Stomach (tissue), 9 donors: ENCODE results near the gene CHIC2. TPM values are rescaled to one million over a fixed set of nuclear protein-coding genes. Genes with fewer than 3 reads are reported as not detected.

ENCODE experiments used
- DNase-seq, 2 donors: peaks; one replicate each; pipeline versions ENCODE4 v3.0.0 to v3.0.0-alpha.2; 2013 to 2019
- H3K27ac ChIP-seq, 5 donors: fragments of 200-600 bp in 4 of 5; sonication (generic) in 4 of 5; one replicate each; pipeline ENCODE4 v1.5.1; 2013 to 2019; ENCODE audit warnings: mild to moderate bottlenecking in 1 of 5, moderate library complexity in 1 of 5
- H3K27me3 ChIP-seq, 3 donors: fragments of 200-600 bp; sonication (generic); one replicate each; pipeline ENCODE4 v1.5.1; 2017 to 2019; ENCODE audit warnings: mixed run types in 1 of 3
- H3K36me3 ChIP-seq, 4 donors: fragments of 200-600 bp; sonication (generic); 1 replicate in 3 of 4; 2 replicates in 1 of 4; pipeline ENCODE4 v1.5.1; 2016 to 2019
- H3K4me1 ChIP-seq, 4 donors: fragments of 200-600 bp; sonication (generic); one replicate each; pipeline ENCODE4 v1.5.1; 2016 to 2019
- H3K4me3 ChIP-seq, 4 donors: fragments of 200-600 bp; sonication (generic) in 3 of 4; one replicate each; pipeline ENCODE4 v1.5.1; 2016 to 2019; ENCODE audit warnings: mild to moderate bottlenecking in 1 of 4
- H3K9me3 ChIP-seq, 4 donors: fragments of 200-600 bp; sonication (generic); one replicate each; pipeline ENCODE4 v1.5.1; 2016 to 2019
- EP300 ChIP-seq: sonication (generic); formaldehyde crosslinking; IDR thresholded peaks from one replicate; pipeline ENCODE4 v1.6.1; 2017; ENCODE audit warnings: antibody characterized with exemption
- POLR2A ChIP-seq, 4 donors: fragments of 450-650 bp; IDR thresholded peaks; one replicate each; pipeline ENCODE4 v1.6.1; 2016; ENCODE audit warnings: antibody characterized with exemption in 4 of 4, control low read depth in 2 of 4, mild to moderate bottlenecking in 1 of 4, moderate library complexity in 1 of 4
- POLR2AphosphoS5 ChIP-seq, 3 donors: sonication (generic); formaldehyde crosslinking; IDR thresholded peaks; one replicate each; pipeline ENCODE4 v1.6.1; 2016; ENCODE audit warnings: antibody characterized with exemption in 3 of 3
- WGBS, 5 donors: extraction: QIAGEN DNeasy Blood & Tissue Kit in 3 of 5; methylation state at CpG; one replicate each; pipeline versions ENCODE4 v1.1.5 to v1.1.7; 2013 to 2018; 5-methylcytosine and 5-hydroxymethylcytosine counted together
- intact Hi-C: fragments of 100-400 bp; cut with DNase I; formaldehyde crosslinking; loops from one replicate; pipeline ENCODE4 v1.15.1; 2023; ENCODE audit warnings: low total_unique reads
- polyA plus RNA-seq, 3 donors: library from polyadenylated mRNA; stranded (reverse); fragments of 200-250 nt; gene quantifications; one replicate each; pipeline ENCODE4 v1.2.3, GENCODE V29; 2013
- total RNA-seq, 5 donors: library from RNA; depleted of rRNA; stranded (reverse); fragments of >200 nt; gene quantifications; one replicate each; pipeline versions ENCODE4 v1.1.0 to v1.2.3, GENCODE V29; 2014 to 2016
- TF ChIP-seq, protein P1 (sequence below), 7 experiments: fragments of 450-650 bp in 4 of 7; fragments of 200-600 bp in 3 of 7; sonication (generic) in 3 of 7; IDR thresholded peaks; one replicate each; pipeline ENCODE4 v1.5.1; 2016 to 2019; ENCODE audit warnings: antibody characterized with exemption in 7 of 7, control low read depth in 2 of 7, mild to moderate bottlenecking in 1 of 7
- donor health status: healthy with polysubstance abuse.
- donor health status: Bipolar disorder and iron deficiency.
- donor health status: healthy.

The CHIC2 gene
- total and polyA plus RNA-seq, 8 donors = 9.8 to 128 (median 27.2) TPM

DNA sequence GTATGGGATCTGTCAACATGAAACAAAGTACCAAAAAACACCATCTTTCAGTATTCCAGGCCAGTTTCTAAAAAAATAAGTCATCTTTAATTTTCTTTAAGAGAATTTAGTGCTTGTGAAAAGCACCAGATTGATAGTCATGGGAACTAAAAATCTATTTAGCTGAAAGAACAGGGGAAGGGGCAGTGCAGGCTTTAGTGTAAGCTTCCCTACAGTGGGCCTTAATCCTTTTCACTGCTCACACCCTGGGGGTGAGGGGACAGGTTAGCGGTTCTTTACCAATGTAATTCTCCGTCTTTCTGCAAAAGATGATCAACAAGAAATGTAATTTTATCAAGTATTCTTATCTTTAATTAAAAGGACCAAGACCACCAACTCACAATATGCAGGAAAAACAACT is 47.1 kb downstream of the CHIC2 start:
- 92 to 98% (median 97%) methylated on average over 2 of the region's 2 CpGs for WGBS, 5 donors

GRCh38 chr4:54016504-54016903 is 47.9 kb downstream of the CHIC2 start:
- TF ChIP-seq EP300 = no peak
- no peak for TF ChIP-seq POLR2A (IDR thresholded peaks at IDR 0.05)
- TF ChIP-seq, protein P1, sequence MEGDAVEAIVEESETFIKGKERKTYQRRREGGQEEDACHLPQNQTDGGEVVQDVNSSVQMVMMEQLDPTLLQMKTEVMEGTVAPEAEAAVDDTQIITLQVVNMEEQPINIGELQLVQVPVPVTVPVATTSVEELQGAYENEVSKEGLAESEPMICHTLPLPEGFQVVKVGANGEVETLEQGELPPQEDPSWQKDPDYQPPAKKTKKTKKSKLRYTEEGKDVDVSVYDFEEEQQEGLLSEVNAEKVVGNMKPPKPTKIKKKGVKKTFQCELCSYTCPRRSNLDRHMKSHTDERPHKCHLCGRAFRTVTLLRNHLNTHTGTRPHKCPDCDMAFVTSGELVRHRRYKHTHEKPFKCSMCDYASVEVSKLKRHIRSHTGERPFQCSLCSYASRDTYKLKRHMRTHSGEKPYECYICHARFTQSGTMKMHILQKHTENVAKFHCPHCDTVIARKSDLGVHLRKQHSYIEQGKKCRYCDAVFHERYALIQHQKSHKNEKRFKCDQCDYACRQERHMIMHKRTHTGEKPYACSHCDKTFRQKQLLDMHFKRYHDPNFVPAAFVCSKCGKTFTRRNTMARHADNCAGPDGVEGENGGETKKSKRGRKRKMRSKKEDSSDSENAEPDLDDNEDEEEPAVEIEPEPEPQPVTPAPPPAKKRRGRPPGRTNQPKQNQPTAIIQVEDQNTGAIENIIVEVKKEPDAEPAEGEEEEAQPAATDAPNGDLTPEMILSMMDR (IDR thresholded peaks at IDR 0.05) = no peak
- TF ChIP-seq POLR2AphosphoS5 (IDR thresholded peaks at IDR 0.05) = no peak
- peaks cover 0 to 17% (median 2%) of the 10 kb centered on the region in 4 donors for H3K4me1 ChIP-seq

More for the DNA sequence above, 47.1 kb downstream of the CHIC2 start:
- Histone ChIP-seq H3K4me1 (peaks cover 0 to 17% (median 2%) of the 10 kb centered on the region in 4 donors), H3K4me3 (no peak overlapping the region), H3K27ac (no peak overlapping the region), H3K9me3 (no peaks in the 10 kb centered on the region), H3K36me3 (peaks cover 0 to 16% (median 9%) of the 10 kb centered on the region in 4 donors), H3K27me3 (no peaks in the 10 kb centered on the region)
- TF ChIP-seq POLR2A (IDR thresholded peaks at IDR 0.05) = no peak
- no peak for TF ChIP-seq POLR2AphosphoS5 (IDR thresholded peaks at IDR 0.05)
- TF ChIP-seq EP300 = no peak
- TF ChIP-seq, protein P1 (IDR thresholded peaks at IDR 0.05) = no peak
- no peak for DNase-seq
- intact Hi-C loops = no loop called here

GRCh38 chr4:54015423-54016030 is 48.9 kb downstream of the CHIC2 start:
- H3K4me3 ChIP-seq = no peak overlapping the region
- DNase-seq = no peak
- H3K27me3 ChIP-seq = no peaks in the 10 kb centered on the region
- peaks cover 0 to 14% (median 2%) of the 10 kb centered on the region in 4 donors for H3K4me1 ChIP-seq
- 89 to 93% (median 91%) methylated on average over 10 of the region's 10 CpGs for WGBS, 5 donors
- TF ChIP-seq EP300 (no peak), POLR2A (IDR thresholded peaks at IDR 0.05) (no peak), POLR2AphosphoS5 (IDR thresholded peaks at IDR 0.05) (no peak)
- TF ChIP-seq, protein P1 (IDR thresholded peaks at IDR 0.05) = no peak
- no peak overlapping the region for H3K27ac ChIP-seq
- intact Hi-C loops = no loop called here
- H3K36me3 ChIP-seq = peaks cover 0 to 24% (median 10%) of the 10 kb centered on the region in 4 donors
- no peaks in the 10 kb centered on the region for H3K9me3 ChIP-seq

More at GRCh38 chr4:54016504-54016903, 47.9 kb downstream of the CHIC2 start:
- intact Hi-C loops = no loop called here
- peaks cover 0 to 19% (median 9%) of the 10 kb centered on the region in 4 donors for H3K36me3 ChIP-seq
- H3K27me3 ChIP-seq = no peaks in the 10 kb centered on the region
- H3K4me3 ChIP-seq = no peak overlapping the region
- H3K9me3 ChIP-seq = no peaks in the 10 kb centered on the region
- WGBS, 5 donors = 17 to 37% (median 29%) methylated on average over 1 of the region's 1 CpG
- peak in 1 of 2 donors; percentile 26 for DNase-seq
- no peak overlapping the region for H3K27ac ChIP-seq

GRCh38 chr4:54014666-54015160 is 49.7 kb downstream of the CHIC2 start:
- no peak for DNase-seq
- Histone ChIP-seq H3K4me3 (no peak overlapping the region), H3K27ac (no peak overlapping the region), H3K9me3 (no peaks in the 10 kb centered on the region), H3K4me1 (peaks cover 0 to 14% (median 2%) of the 10 kb centered on the region in 4 donors), H3K36me3 (peaks cover 0 to 33% (median 15%) of the 10 kb centered on the region in 4 donors), H3K27me3 (no peaks in the 10 kb centered on the region)
- WGBS, 5 donors = 97 to 100% (median 98%) methylated on average over 1 of the region's 1 CpG
- TF ChIP-seq, protein P1 (IDR thresholded peaks at IDR 0.05) = no peak
- TF ChIP-seq EP300 (no peak), POLR2A (IDR thresholded peaks at IDR 0.05) (no peak), POLR2AphosphoS5 (IDR thresholded peaks at IDR 0.05) (no peak)
- intact Hi-C loops = no loop called here
